Lower lobe of right lung (tissue), 2 donors: Measurements from ENCODE around the gene PROM1. TPM values are rescaled to one million over a fixed set of nuclear protein-coding genes. Genes with fewer than 3 reads are reported as not detected.

Experiments
- ATAC-seq, 2 donors: fragments of 200-7000 bp; cut with Tn5 transposase; one replicate each; pipeline ENCODE4 v1.9.1; 2020 to 2022; ENCODE audit warnings: mild to moderate bottlenecking in 2 of 2, moderate library complexity in 2 of 2
- DNase-seq: peaks from one replicate; pipeline ENCODE4 v3.0.0-alpha.2; 2020
- H3K27ac ChIP-seq: fragments of 200-600 bp; one replicate; pipeline ENCODE4 v1.8.0; 2022
- H3K27me3 ChIP-seq: fragments of 200-600 bp; one replicate; pipeline ENCODE4 v1.8.0; 2022; ENCODE audit warnings: low read depth
- H3K36me3 ChIP-seq: fragments of 200-600 bp; one replicate; pipeline ENCODE4 v1.8.0; 2022; ENCODE audit warnings: mild to moderate bottlenecking
- H3K4me1 ChIP-seq: fragments of 200-600 bp; one replicate; pipeline ENCODE4 v1.8.0; 2022
- H3K4me3 ChIP-seq: fragments of 200-600 bp; one replicate; pipeline ENCODE4 v1.8.0; 2022; ENCODE audit warnings: mild to moderate bottlenecking
- H3K9me3 ChIP-seq: fragments of 200-600 bp; one replicate; pipeline ENCODE4 v1.8.0; 2022
- intact Hi-C: fragments of 100-400 bp; cut with DNase I; formaldehyde crosslinking; loops from one replicate; pipeline ENCODE4 v1.11.0; 2022
- total RNA-seq: library from RNA; stranded (reverse); fragmentation: NEBNext Ultra II Directional; extraction: Animal tissue kit (Norgen Biotek cat#: 25700); gene quantifications from one replicate; pipeline ENCODE4 v1.2.1, GENCODE V29; 2021
- TF ChIP-seq, protein P1 (sequence below): fragments of 200-600 bp; IDR thresholded peaks from one replicate; pipeline ENCODE4 v1.8.0; 2022; ENCODE audit warnings: antibody characterized with exemption, mild to moderate bottlenecking
- donor health status: DM: no; HTN: yes; CAD: no; lungs with severe emphysema.

Gene PROM1
- total RNA-seq, 1 donor from 2014 or later: 10.1 TPM

DNA sequence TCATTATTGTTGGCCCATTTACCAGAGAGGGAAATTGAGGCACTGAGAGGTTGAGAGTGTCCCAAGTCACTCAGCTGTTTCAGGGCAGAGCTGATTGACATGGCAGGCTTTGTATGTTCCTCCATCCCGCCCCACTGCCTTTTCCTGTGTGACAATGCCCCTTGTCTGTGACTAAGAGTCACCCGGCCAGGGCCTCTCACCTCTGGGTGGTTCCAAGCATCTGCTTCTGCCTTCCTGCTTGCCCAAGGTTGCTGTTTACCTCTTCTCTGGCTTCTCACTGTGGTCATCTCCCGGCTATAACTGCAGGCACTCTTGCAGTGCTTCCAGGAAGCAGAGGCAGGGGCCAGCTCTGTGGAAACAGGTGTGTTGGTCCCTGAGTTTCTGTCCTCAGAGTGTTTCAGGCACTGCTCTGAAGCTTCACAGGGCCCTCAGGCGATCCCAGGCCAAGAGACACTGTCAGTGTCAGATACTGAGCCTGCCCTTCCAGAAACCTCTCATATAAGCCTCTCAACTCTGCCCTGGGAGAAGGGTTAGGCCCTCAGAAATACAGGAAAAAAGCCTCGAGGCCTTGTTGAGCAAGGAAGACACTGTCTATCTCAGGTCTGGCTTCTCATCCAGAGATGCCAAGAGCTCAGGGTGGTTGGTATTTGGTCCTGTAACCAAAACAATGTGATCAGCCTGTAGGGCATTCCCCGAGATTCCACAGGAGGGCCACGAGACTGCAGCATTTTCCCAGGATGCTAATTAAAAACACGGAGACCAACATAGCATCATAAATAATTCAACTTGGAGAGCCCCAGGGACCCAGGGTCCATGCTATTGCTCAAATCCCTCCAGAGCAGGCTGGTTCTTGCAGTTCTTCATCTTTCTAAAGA is 42.0 kb upstream of the PROM1 start:
- H3K27ac ChIP-seq: no peak overlapping the region
- intact Hi-C loops: no loop called here
- no peaks in the 10 kb centered on the region for H3K9me3 ChIP-seq
- H3K4me3 ChIP-seq: no peak overlapping the region
- TF ChIP-seq, protein P1, sequence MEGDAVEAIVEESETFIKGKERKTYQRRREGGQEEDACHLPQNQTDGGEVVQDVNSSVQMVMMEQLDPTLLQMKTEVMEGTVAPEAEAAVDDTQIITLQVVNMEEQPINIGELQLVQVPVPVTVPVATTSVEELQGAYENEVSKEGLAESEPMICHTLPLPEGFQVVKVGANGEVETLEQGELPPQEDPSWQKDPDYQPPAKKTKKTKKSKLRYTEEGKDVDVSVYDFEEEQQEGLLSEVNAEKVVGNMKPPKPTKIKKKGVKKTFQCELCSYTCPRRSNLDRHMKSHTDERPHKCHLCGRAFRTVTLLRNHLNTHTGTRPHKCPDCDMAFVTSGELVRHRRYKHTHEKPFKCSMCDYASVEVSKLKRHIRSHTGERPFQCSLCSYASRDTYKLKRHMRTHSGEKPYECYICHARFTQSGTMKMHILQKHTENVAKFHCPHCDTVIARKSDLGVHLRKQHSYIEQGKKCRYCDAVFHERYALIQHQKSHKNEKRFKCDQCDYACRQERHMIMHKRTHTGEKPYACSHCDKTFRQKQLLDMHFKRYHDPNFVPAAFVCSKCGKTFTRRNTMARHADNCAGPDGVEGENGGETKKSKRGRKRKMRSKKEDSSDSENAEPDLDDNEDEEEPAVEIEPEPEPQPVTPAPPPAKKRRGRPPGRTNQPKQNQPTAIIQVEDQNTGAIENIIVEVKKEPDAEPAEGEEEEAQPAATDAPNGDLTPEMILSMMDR: no peak
- H3K27me3 ChIP-seq: no peaks in the 10 kb centered on the region
- H3K4me1 ChIP-seq: no peaks in the 10 kb centered on the region
- DNase-seq: no peak
- ATAC-seq: no peak
- no peaks in the 10 kb centered on the region for H3K36me3 ChIP-seq

DNA sequence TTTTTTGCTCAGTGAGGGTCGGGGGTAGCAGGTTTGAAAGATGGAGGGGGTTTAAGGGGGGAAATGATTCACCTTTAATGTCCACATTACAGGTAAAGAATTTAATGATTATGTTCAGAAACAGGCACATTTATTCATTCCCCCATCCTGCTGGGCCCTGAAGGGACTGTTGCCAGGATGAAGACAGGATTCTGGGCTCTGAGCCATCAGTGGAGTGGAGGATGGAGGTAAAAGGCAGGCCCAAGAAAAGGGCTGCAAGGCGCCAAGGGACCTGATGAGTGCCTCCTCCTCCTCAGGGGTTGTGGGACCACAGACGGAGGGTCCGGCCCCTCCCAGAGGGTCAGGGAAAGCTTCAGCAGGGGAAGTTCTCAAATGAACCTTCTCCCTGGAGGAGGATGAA is 40.4 kb upstream of the PROM1 start:
- Histone ChIP-seq H3K36me3 (no peaks in the 10 kb centered on the region), H3K27ac (no peak overlapping the region), H3K4me1 (no peaks in the 10 kb centered on the region), H3K9me3 (no peaks in the 10 kb centered on the region), H3K4me3 (no peak overlapping the region), H3K27me3 (no peaks in the 10 kb centered on the region)
- ATAC-seq: no peak
- intact Hi-C loops: no loop called here
- TF ChIP-seq, protein P1: no peak
- DNase-seq: no peak

DNA sequence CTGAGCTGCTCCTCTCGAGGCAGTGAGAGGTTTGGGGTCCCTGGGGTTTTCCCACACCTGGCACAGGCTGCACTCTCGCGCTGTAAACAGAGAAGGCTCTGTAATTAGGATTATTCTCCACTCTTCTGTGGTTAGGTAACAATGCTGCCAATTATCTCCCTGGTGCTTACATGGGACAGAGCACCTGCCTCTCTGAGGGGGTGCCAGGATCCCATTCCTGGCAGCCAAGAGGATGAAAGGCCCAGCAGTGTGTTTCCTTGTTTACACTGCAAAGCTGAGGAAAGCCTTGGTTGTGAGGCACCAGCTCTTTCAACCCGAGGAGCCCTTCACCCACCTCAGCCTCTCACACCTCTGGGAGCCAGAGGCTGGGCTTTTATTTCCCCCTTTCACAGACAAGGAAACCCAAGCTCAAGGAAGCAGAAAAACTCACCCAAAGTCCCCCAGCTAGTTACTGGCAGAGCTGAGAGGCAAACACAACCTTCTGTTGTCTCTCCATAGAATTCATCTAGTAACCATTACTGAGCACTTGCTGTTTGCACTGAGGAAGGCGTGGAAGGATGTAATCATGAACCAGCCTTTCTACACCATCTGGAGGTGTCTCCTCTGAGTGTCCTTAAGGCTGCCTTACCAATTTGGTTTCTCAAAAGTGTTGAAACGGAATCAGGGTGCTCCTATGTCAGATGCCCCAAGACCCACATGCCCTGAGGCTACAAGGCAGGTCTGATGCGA is 39.7 kb upstream of the PROM1 start:
- ATAC-seq: no peak
- H3K4me1 ChIP-seq: no peaks in the 10 kb centered on the region
- no peaks in the 10 kb centered on the region for H3K27me3 ChIP-seq
- intact Hi-C loops: no loop called here
- H3K27ac ChIP-seq: no peak overlapping the region
- no peaks in the 10 kb centered on the region for H3K9me3 ChIP-seq
- no peaks in the 10 kb centered on the region for H3K36me3 ChIP-seq
- no peak overlapping the region for H3K4me3 ChIP-seq
- TF ChIP-seq, protein P1: no peak
- no peak for DNase-seq

DNA sequence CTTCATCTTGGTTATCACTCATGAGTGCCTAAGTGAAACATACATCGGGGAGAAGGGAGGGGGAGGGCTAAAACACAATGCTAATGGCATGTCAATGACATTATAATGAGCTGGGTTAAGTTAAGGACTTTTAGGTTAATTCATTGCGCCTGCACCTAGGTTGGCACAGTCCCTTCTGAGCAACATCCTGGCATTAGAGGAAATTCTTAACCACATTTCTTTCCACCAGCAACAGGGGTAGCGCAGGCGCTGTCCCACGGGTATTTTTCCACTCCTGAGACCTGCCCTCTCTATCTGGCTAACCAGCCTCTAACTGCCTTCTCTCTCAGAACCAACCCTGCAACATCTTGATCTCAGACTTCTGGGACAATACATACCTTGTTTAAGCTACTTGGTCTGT is 39.0 kb upstream of the PROM1 start:
- intact Hi-C loops: no loop called here
- Histone ChIP-seq H3K27me3 (no peaks in the 10 kb centered on the region), H3K27ac (no peak overlapping the region), H3K4me3 (no peak overlapping the region), H3K36me3 (no peaks in the 10 kb centered on the region), H3K4me1 (no peaks in the 10 kb centered on the region), H3K9me3 (no peaks in the 10 kb centered on the region)
- ATAC-seq: no peak
- DNase-seq: no peak
- TF ChIP-seq, protein P1: no peak

DNA sequence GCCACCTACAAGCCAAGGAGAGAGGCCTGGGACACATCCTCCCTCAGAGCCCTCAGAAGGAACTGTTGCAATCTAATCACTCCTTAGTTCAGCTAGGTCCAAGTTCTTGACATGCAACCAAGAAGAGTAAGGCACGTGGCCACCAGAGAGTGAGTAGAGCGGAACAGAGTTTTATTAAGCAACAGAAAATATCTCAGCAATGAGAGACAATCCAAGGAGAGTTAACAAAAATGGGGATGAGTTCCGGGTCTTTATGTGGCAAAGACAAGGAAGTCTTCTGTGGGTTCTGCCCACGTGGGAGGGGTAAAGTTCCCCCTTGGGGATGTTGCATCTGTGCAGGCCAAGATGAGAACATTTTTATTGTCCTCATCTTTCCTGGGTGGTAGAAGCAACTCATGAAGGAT is 38.5 kb upstream of the PROM1 start:
- no peak overlapping the region for H3K27ac ChIP-seq
- ATAC-seq: peak; percentile 40 to 63

More for the DNA sequence above, 38.5 kb upstream of the PROM1 start:
- Histone ChIP-seq H3K4me3 (no peak overlapping the region), H3K36me3 (no peaks in the 10 kb centered on the region), H3K4me1 (no peaks in the 10 kb centered on the region), H3K9me3 (no peaks in the 10 kb centered on the region), H3K27me3 (no peaks in the 10 kb centered on the region)
- TF ChIP-seq, protein P1: no peak
- intact Hi-C loops: no loop called here
- no peak for DNase-seq
